Vagina (tissue), 2 donors: ENCODE results near the gene SLC22A31.

Experiments used
- CTCF ChIP-seq, 3 experiments: fragments of 450-650 bp in 2 of 3; fragments of 200-600 bp in 1 of 3; sonication (generic) in 1 of 3; IDR thresholded peaks; one replicate each; pipeline ENCODE4 v1.5.1; 2017 to 2019; ENCODE audit warnings: antibody characterized with exemption in 3 of 3, mild to moderate bottlenecking in 2 of 3, moderate library complexity in 2 of 3
- POLR2A ChIP-seq, 2 donors: fragments of 450-650 bp; IDR thresholded peaks; one replicate each; pipeline ENCODE4 v1.6.1; 2017; ENCODE audit warnings: antibody characterized with exemption in 2 of 2, mild to moderate bottlenecking in 2 of 2, moderate library complexity in 2 of 2

GRCh38 chr16:89174055-89174827 is 26.1 kb downstream of the SLC22A31 start:
- TF ChIP-seq CTCF (IDR thresholded peaks at IDR 0.05) (no peak), POLR2A (IDR thresholded peaks at IDR 0.05) (no peak)
